Measurements from ENCODE around the gene GAS1.

DNA sequence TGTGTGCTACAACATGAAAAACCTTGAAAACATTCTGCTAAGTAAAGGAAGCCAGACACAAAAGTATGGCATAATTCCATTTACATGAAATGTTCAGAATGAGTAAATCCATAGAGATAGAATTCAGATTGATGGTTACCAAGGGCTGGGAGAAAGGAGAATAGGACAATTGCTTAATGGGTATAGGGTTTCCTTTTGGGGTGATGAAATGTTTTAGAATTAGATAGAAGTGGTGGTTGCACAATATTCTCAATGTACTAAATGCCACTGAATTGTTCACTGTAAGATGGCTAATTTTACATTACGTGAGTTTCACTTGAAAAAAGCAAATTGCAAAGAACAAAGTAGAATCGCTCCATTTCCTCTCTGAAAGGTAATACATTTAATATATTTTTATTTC, 43.0 kb upstream of the GAS1 start:
- TF ChIP-seq, protein P1, sequence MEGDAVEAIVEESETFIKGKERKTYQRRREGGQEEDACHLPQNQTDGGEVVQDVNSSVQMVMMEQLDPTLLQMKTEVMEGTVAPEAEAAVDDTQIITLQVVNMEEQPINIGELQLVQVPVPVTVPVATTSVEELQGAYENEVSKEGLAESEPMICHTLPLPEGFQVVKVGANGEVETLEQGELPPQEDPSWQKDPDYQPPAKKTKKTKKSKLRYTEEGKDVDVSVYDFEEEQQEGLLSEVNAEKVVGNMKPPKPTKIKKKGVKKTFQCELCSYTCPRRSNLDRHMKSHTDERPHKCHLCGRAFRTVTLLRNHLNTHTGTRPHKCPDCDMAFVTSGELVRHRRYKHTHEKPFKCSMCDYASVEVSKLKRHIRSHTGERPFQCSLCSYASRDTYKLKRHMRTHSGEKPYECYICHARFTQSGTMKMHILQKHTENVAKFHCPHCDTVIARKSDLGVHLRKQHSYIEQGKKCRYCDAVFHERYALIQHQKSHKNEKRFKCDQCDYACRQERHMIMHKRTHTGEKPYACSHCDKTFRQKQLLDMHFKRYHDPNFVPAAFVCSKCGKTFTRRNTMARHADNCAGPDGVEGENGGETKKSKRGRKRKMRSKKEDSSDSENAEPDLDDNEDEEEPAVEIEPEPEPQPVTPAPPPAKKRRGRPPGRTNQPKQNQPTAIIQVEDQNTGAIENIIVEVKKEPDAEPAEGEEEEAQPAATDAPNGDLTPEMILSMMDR (IDR thresholded peaks at IDR 0.05) = no peak
- TF ChIP-seq POLR2A (IDR thresholded peaks at IDR 0.05) = no peak
